Activated naive CD4-positive, alpha-beta T cell treated with anti-CD3 and anti-CD28 coated beads, Interleukin-2, amount 50 U/mL, for 24 hours (primary cell): ENCODE results near the gene BICRAL.
A peak's percentile ranks its signal among the peaks of the same experiment; 100 is the strongest.
"Not testable (repeated sequence)": the region's sequence is repeated elsewhere in the genome, so short reads cannot be mapped to it uniquely, and the experiment has no call there.

Experiments used
- H3K27ac Mint-ChIP-seq: one replicate; pipeline ENCODE4 v1.8.0; 2021; ENCODE audit warnings: mild to moderate bottlenecking, mixed read lengths
- H3K27me3 Mint-ChIP-seq: one replicate; pipeline ENCODE4 v1.8.0; 2021; ENCODE audit warnings: mixed read lengths
- H3K36me3 Mint-ChIP-seq: one replicate; pipeline ENCODE4 v1.8.0; 2021; ENCODE audit warnings: mixed read lengths
- H3K4me1 Mint-ChIP-seq: one replicate; pipeline ENCODE4 v1.8.0; 2021; ENCODE audit warnings: mixed read lengths
- H3K4me3 Mint-ChIP-seq: one replicate; pipeline ENCODE4 v1.8.0; 2021; ENCODE audit warnings: mild to moderate bottlenecking, mixed read lengths
- H3K9me3 Mint-ChIP-seq: one replicate; pipeline ENCODE4 v1.8.0; 2021; ENCODE audit warnings: mixed read lengths

The BICRAL gene

DNA sequence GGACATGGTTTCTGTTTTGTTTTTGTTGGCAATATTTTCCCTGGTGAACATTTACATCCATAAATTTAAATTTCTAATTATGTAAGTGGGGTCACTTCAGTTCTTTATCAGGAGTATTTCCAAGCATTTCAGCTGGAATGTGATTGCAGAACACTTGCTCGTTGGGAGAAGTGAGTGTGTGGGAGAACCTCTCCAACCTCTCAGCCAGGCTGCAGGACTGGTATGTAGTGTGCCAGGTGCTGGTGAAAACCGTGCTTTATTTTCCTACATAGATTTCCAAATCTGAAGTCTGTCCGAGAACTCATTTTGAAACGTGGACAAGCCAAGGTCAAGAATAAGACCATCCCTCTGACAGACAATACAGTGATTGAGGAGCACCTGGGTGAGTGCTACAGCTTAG, 103.8 kb downstream of the BICRAL start:
- peaks cover 42% of the 10 kb centered on the region for H3K4me1 Mint-ChIP-seq
- H3K27ac Mint-ChIP-seq = no peak overlapping the region
- no peak overlapping the region for H3K4me3 Mint-ChIP-seq
- no peaks in the 10 kb centered on the region for H3K27me3 Mint-ChIP-seq
- H3K36me3 Mint-ChIP-seq = peaks cover 16% of the 10 kb centered on the region
- H3K9me3 Mint-ChIP-seq = no peaks in the 10 kb centered on the region

DNA sequence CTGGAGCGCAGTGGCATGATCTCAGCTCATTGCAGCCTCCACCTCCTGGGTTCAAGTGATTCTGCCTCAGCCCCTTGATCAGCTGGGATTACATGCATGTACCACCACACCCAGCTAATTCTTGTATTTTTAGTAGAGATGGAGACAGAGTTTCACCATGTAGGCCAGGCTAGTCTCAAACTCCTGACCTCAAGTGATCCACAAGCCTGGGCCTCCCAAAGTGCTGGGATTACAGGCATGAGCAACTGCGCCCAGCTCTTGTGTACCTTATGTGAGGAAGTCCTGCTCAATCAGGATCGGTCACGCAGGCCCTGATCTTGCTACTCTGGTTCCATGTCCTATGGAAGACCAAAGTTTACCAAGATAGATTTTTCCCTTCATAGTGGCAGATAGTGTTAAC, 106.3 kb downstream of the BICRAL start:
- not testable (repeated sequence) for H3K27me3 Mint-ChIP-seq, H3K9me3 Mint-ChIP-seq, H3K27ac Mint-ChIP-seq
- Mint-ChIP-seq H3K36me3 (peaks cover 14% of the 10 kb centered on the region), H3K4me3 (peak overlapping the region; percentile 26), H3K4me1 (peaks cover 44% of the 10 kb centered on the region)

DNA sequence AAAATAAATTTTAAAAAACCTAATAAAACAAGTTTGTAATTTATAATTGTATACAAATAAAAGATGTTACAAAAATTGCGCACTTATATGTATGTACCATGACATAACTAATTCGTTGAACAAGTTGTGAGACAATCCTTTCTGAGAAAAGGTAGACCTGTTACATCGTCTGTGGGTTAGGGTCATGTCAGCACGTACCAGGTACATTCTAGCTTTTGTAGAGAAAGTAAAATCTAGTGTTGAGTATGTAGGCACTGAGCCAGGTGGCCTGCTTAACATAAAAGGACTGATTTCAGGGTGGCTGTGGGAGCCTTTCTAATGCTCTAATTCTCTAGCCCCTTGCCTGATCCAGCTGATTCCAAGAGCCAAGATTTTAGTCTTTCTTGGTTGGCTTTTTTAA, 108.0 kb downstream of the BICRAL start:
- Mint-ChIP-seq H3K27me3 (no peaks in the 10 kb centered on the region), H3K4me3 (peak overlapping the region; percentile 95), H3K4me1 (peaks cover 33% of the 10 kb centered on the region), H3K36me3 (peaks cover 4% of the 10 kb centered on the region), H3K9me3 (no peaks in the 10 kb centered on the region), H3K27ac (peak overlapping the region; percentile 94)

DNA sequence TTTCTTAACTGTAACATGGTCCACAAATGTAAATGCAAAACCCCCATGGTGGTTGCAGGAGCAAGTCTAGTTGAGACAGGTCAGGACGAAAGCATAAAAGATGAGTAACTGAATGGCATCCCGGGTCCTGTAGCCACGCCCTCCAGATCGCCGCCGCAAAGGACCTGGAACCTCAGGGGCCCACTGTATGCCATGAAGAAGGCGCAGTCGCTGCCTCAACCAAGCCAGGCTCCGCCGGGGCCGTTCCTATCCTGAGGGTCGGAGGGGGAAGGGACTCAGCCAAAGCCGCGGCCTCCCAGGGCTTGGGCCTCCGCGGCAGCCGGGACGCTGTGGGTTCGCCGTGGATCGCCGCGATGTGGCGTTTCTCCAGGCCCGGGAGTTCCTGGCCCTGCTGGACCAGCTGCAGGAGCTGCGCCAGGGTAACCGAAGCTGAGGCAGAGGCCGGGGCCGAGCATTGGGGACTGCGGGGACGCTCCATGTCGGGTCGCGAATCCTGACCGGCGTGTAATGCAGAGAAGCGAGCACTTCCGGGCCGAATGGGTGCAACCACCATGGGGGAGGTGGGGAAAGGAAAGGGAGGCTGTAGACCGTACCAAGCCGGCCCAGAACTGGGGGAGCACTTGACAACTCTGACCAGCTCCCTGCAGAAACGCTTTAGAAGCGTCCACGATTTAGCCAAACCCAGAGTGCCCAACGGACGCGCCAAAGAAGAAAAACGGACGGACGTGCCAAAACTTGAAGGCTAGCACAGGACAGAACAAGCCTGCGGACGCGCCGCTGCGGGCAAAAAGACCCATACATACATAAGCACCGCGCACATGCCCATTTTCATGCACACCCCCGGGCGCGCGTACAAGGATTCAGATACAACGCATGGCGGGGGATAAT, 108.7 kb downstream of the BICRAL start:
- peak overlapping the region; percentile 94 for H3K27ac Mint-ChIP-seq
- peak overlapping the region; percentile 95 for H3K4me3 Mint-ChIP-seq
- peaks cover 4% of the 10 kb centered on the region for H3K36me3 Mint-ChIP-seq
- no peaks in the 10 kb centered on the region for H3K27me3 Mint-ChIP-seq
- H3K4me1 Mint-ChIP-seq = peaks cover 33% of the 10 kb centered on the region
- no peaks in the 10 kb centered on the region for H3K9me3 Mint-ChIP-seq

DNA sequence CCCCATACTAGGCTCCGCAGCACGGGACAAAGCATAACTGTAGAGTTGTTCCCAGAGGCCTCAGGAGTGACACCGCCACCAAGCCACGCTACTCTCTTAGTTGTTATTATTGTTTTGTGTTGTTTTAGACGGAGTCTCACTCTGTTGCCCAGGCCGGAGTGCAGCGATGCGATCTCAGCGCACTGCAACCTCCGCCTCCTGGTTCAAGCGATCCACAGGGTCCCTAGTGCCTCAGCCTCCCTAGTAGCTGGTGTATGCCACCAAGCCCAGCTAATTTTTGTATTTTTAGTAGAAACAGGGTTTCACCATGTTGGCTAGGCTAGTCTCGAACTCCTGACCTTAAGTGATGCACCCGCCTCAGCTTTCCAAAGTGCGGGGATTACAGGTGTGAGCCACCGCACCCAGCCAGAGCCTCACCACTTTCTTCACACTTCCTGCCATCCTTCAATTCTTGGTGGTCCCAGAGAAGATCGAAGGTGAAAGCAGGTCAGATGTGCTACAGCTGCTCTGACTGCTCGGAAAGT, 109.4 kb downstream of the BICRAL start:
- no peaks in the 10 kb centered on the region for H3K9me3 Mint-ChIP-seq
- no peaks in the 10 kb centered on the region for H3K27me3 Mint-ChIP-seq
- peaks cover 2% of the 10 kb centered on the region for H3K36me3 Mint-ChIP-seq
- H3K27ac Mint-ChIP-seq = peak overlapping the region; percentile 94
- peak overlapping the region; percentile 95 for H3K4me3 Mint-ChIP-seq
- H3K4me1 Mint-ChIP-seq = peaks cover 26% of the 10 kb centered on the region

DNA sequence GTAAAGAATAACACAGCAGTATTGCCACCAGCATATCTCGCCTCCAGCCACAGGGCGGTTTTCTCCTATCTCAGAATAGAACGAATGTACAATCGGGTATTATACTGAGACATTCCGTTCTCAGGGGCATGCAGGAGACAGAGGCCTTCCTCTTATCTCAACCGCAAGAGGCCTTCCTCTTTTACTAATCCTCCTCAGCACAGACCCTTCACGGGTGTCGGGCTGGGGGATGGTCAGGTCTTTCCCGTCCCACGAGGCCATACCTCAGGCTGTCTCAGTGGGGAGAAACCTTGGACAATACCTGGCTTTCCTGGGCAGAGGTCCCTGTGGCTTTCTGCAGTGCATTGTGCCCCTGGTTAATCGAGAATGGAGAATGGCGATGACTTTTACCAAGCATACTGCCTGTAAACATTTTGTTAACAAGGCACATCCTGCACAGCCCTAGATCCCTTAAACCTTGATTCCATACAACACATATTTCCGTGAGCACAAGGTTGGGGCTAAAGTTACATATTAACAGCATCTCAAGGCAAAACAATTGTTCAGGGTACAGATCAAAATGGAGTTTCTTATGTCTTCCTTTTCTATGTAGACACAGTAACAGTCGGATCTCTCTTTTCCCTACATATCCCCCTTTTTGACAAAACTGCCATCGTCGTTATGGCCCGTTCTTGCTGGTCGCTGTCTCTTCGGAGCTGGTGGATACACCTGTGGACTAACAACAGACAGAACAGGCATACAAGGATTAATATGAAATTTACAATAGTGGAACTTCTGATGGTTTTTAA, 112.4 kb downstream of the BICRAL start:
- H3K9me3 Mint-ChIP-seq, H3K36me3 Mint-ChIP-seq, H3K27me3 Mint-ChIP-seq, H3K4me3 Mint-ChIP-seq, H3K27ac Mint-ChIP-seq: not testable (repeated sequence)
- H3K4me1 Mint-ChIP-seq = peaks cover 21% of the 10 kb centered on the region

DNA sequence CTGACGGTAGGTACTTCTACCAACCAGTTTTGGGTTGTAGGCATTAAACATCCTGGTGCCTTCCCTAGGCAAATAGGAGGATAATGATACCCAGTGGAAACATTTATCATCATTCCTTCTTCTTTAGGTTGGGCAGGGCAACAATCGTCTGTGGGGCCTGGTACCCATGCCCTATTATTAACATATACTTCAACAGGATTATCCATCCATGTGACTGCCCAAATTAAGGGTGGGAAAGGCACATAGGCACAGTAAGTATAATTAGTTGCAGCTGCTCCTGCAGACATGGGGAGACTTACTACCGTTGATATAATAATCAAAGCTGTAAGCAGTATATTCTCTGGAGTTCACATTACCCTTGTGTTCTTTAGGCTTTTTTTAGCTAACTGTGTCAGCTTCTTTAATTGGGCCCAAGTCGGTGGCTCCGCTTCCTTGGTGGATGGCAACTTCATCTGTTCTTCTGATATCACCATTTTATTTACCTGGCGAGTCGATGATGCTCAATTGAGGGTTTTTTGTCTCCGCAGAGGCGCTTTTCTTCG, 114.4 kb downstream of the BICRAL start:
- Mint-ChIP-seq H3K27ac (no peak overlapping the region), H3K4me3 (no peak overlapping the region), H3K36me3 (no peaks in the 10 kb centered on the region), H3K9me3 (no peaks in the 10 kb centered on the region), H3K4me1 (peaks cover 6% of the 10 kb centered on the region), H3K27me3 (no peaks in the 10 kb centered on the region)

DNA sequence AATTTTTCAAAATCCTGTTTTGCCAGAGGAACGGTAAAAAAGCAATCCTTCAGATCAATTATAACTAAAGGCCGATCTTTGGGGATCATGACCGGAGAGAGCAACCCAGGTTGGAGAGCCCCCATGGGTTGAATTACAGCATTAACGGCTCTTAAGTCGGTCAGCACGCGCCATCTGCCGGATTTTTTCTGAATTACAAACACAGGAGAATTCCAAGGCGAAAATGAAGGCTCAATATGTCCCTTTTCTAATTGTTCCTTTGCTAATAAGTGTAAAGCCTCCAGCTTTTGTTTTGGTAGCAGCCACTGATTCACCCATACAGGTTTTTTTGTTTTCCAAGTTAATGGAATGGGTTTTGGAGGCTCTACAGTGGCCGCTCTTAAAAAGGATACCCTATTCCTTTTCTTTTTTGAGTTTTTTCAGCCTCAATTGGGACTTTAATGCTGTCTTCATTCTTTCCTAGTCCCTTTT, 117.1 kb downstream of the BICRAL start:
- H3K4me1 Mint-ChIP-seq = peaks cover 11% of the 10 kb centered on the region
- no peaks in the 10 kb centered on the region for H3K36me3 Mint-ChIP-seq
- H3K27me3 Mint-ChIP-seq = no peaks in the 10 kb centered on the region
- no peaks in the 10 kb centered on the region for H3K9me3 Mint-ChIP-seq
- no peak overlapping the region for H3K27ac Mint-ChIP-seq
- H3K4me3 Mint-ChIP-seq = no peak overlapping the region

DNA sequence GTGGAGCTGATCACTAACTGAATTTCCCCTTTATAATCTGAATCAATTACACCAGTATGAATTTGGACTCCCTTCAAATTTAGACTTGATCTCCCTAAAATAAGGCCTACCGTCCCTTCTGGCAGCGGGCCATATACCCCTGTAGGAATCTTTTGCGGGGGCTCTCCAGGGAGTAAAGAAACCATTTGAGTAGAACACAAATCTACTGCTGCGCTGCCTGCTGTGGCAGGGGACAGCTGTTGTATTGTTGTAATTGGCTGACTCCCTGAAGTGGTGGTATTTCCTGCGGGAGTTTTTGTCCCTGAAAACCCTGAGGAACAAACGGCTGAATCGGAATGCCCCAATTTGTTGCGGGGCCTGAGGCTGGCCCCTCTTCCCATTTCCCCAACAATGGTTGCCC, 118.0 kb downstream of the BICRAL start:
- Mint-ChIP-seq H3K27ac (no peak overlapping the region), H3K36me3 (no peaks in the 10 kb centered on the region), H3K4me3 (no peak overlapping the region), H3K4me1 (peaks cover 11% of the 10 kb centered on the region), H3K27me3 (no peaks in the 10 kb centered on the region), H3K9me3 (no peaks in the 10 kb centered on the region)

DNA sequence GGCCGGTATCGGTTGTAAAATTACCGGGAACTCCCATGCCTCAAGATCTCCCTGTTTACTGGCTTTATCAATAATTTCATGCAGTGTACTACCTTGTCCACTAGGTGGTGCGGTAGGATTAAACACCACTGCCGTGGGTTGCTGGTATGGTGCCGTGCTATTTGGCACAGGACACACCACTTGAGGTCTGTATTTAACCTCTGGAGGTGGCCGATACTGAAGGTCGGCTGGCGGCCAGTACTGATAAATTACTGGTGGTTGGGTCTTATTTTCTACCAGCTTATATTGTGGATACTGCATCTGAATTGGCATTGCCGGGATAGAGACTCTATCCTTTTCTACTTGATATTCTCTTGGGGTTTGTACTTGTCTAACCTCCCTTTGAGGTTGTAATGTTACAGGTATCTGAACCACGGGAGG, 119.7 kb downstream of the BICRAL start:
- no peak overlapping the region for H3K4me3 Mint-ChIP-seq
- peaks cover 11% of the 10 kb centered on the region for H3K4me1 Mint-ChIP-seq
- no peaks in the 10 kb centered on the region for H3K36me3 Mint-ChIP-seq
- H3K27ac Mint-ChIP-seq = peak overlapping the region; percentile 1
- H3K27me3 Mint-ChIP-seq = no peaks in the 10 kb centered on the region
- no peaks in the 10 kb centered on the region for H3K9me3 Mint-ChIP-seq

DNA sequence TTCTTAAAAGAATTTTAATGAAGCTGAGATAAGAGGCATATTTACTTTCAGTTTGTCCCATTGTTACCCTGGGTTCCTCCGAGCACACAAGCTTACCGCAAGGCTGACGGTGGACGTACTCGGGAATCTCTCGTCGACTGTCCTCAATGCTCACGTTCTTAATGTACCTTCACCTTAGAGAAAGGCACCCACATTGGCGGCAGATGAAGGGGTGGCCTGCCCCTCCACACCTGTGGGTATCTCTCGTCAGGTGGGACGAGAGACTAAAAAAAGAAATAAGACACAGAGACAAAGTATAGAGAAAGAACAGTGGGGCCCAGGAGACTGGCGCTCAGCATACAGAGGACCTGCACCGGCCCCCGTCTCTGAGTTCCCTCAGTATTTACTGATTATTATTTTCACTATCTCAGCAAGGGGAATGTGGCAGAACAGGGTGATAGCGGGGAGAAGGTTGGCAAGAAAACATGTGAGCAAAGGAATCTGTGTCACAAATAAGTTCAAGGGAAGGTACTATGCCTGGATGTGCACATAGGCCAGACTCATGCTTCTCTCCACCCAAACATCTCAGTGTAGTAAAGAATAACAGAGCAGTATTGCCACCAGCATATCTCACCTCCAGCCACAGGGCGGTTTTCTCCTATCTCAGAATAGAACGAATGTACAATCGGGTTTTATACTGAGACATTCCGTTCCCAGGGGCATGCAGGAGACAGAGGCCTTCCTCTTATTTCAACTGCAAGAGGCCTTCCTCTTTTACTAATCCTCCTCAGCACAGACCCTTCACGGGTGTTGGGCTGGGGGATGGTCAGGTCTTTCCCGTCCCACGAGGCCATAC, 120.8 kb downstream of the BICRAL start:
- H3K4me1 Mint-ChIP-seq = peaks cover 11% of the 10 kb centered on the region
- not testable (repeated sequence) for H3K4me3 Mint-ChIP-seq, H3K36me3 Mint-ChIP-seq, H3K9me3 Mint-ChIP-seq, H3K27me3 Mint-ChIP-seq
- peak overlapping the region; percentile 42 for H3K27ac Mint-ChIP-seq

DNA sequence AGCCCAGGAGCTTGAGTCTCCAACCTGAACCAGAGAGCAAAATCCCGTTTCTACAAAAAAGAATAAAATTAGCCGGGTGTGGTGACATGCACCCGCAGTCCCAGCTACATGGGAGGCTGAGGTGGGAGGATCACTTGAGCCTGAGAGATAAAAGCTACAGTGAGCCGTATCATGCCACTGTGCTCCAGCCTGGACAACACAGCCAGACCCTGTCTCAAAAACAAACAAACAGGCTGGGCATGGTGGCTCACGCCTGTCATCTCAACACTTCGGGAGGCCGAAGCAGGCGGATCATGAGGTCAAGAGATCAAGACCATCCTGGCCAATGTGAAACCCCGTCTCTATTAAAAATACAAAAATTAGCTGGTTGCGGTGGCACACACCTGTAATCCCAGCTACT, 122.6 kb downstream of the BICRAL start:
- Mint-ChIP-seq H3K27ac (no peak overlapping the region), H3K36me3 (no peaks in the 10 kb centered on the region), H3K27me3 (no peaks in the 10 kb centered on the region), H3K4me3 (no peak overlapping the region), H3K4me1 (peaks cover 7% of the 10 kb centered on the region), H3K9me3 (no peaks in the 10 kb centered on the region)

DNA sequence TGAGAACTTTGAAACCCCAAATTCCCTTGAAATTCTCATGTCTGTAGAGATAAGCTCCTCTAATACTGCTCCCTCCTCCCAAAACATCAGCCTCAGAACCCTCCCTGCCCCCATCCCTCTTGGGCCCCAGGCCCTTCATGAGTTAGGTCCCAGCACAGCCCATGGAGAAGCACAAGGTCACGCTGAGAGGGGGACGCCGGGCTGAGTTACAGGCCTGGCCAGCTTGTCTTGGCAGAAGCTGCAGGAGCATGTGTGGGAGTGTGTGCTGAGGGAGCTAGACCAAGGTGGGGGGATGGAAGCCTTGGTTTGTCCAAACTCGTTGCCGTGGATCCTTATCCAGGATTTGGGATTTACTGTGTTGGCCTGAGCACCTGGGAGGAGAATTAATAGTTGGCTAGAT, 125.5 kb downstream of the BICRAL start:
- peaks cover 3% of the 10 kb centered on the region for H3K27me3 Mint-ChIP-seq
- peaks cover 4% of the 10 kb centered on the region for H3K4me1 Mint-ChIP-seq
- no peak overlapping the region for H3K4me3 Mint-ChIP-seq
- no peak overlapping the region for H3K27ac Mint-ChIP-seq
- no peaks in the 10 kb centered on the region for H3K36me3 Mint-ChIP-seq
- no peaks in the 10 kb centered on the region for H3K9me3 Mint-ChIP-seq

DNA sequence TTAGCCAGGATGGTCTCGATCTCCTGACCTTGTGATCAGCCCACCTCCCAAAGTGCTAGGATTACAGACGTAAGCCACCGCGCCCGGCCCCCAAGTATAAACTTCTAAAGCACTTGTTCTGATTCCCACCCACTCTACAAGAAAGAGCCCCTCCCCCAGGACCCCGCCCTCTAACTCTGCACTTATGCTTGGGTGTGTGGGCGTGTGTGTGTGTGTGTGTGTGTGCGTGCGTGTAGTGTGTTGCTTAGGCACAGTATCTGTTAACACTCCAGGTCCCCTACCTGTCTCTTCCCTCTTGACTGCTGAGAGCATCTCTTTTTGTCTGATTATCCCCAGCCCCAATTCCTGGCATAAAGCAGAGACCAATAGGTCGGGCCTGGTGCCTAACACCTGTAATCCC, 128.0 kb downstream of the BICRAL start:
- Mint-ChIP-seq H3K36me3 (no peaks in the 10 kb centered on the region), H3K4me1 (peaks cover 4% of the 10 kb centered on the region), H3K9me3 (no peaks in the 10 kb centered on the region), H3K4me3 (no peak overlapping the region), H3K27ac (no peak overlapping the region), H3K27me3 (peaks cover 6% of the 10 kb centered on the region)
